Measurements from ENCODE around the gene SH3BP1. TPM values are rescaled to one million over a fixed set of nuclear protein-coding genes. Genes with fewer than 3 reads are reported as not detected.

The SH3BP1 gene
- total and polyA plus RNA-seq, 2 donors (not counting 1 experiment from before 2014, with no cell fraction given), result 2.9 to 3.1 TPM

DNA sequence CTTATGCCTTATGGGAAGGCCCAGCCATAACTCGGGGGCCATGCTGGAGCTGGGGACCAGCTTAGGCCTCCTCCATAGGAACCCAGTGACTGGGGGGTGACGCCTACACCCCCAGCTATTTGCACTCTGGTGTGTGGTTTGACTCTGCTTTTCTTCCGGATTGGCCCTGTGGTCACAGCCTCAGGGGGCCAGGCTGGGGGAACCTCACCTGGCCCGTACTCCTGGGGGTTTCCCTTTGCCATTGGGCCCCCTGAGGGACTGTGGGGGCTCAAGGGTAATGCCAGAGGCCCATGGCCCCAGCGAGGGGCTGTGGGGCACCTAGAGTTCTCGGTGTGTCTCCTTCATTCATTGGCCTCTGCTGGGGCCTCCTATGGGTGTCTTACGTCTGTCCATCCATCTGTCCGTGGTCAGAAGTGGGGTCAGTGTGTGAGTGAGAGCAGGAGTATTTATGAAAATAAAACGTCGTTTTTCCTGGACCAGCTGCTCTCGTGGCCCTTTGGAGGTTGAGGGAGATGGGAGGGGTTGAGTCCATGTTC, 6.3 kb upstream of the SH3BP1 start:
- H3K4me2 ChIP-seq (ENCODE audit: extremely low read depth, insufficient read depth, low read length), result peak overlapping the region; percentile 38
- no peaks in the 10 kb centered on the region for H3K9me3 ChIP-seq (ENCODE audit: control insufficient read depth, insufficient read depth, low read depth, low read length)
- no peak overlapping the region for H2AFZ ChIP-seq (ENCODE audit: low read length)
- H3K27me3 ChIP-seq (ENCODE audit: control insufficient read depth, insufficient read depth, low read length), result no peaks in the 10 kb centered on the region
- TF ChIP-seq EZH2 (IDR thresholded peaks at IDR 0.05; ENCODE audit: low read length, missing control alignments) (no peak), CTCF (conservative IDR thresholded peaks at IDR 0.05 in 1 of 2, IDR thresholded peaks at IDR 0.05 in 1 of 2; ENCODE audit: low read depth in 1 of 2, low read length in 2 of 2) (no peak)
- H3K79me2 ChIP-seq (ENCODE audit: control insufficient read depth, insufficient read depth, low read length), result no peaks in the 10 kb centered on the region
- H3K36me3 ChIP-seq (ENCODE audit: control insufficient read depth, insufficient read depth, low read length), result peaks cover 6% of the 10 kb centered on the region
- no peak overlapping the region for H3K4me3 ChIP-seq (replicated peaks in 1 of 4; ENCODE audit: control extremely low read depth in 1 of 4, insufficient read depth in 1 of 4, low read depth in 3 of 4, low read length in 4 of 4)
- no peak for DNase-seq (ENCODE audit: low read depth in 2 of 2)
- H3K4me1 ChIP-seq (ENCODE audit: control insufficient read depth, extremely low read depth, insufficient read depth, low read length), result peaks cover 30% of the 10 kb centered on the region
- H4K20me1 ChIP-seq (ENCODE audit: control insufficient read depth, extremely low read depth, insufficient read depth, low read length), result no peaks in the 10 kb centered on the region
- peak overlapping the region; percentile 42 for H3K27ac ChIP-seq (ENCODE audit: insufficient read depth, low read length)
- H3K9ac ChIP-seq (ENCODE audit: insufficient read depth, low read length), result no peak overlapping the region

DNA sequence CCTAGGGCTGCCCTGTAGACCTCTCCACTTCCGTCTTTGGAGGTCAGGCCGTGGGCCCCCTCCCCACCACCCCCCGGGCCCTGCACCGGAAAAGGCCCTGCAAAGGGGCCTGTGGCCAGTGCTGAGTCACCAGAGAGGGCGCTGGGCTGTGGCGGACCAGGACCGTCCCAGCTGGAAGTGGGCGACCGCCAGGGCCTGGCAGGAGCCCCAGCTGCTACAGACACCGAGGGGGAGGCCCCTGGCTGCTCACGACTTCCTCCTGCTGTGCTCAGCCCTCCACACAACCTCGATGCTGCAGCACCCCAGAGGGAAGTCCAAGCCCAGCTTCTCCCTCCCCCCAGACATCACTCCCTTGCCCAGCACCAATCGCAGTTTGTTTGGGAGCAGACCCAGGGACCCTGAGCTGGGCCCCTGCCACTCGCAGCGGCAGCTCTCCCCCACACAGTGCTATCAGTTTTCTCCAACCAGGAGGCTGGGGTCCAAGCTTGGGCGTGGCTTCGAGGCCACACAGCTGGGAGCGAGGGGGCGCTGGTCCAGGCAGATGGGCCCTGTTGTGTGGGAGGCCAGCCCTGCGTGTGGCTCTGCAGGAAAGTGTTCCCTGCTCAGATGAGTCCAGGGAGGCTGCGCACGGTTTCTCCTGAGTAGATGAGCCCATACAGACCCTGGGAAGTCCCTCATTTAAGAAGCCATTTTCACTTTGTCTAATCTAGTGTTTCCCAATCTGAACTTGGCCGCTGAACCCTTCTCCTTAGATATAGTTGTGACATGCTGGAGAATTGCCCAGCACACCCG, 5.6 kb upstream of the SH3BP1 start:
- TF ChIP-seq EZH2 (IDR thresholded peaks at IDR 0.05; ENCODE audit: low read length, missing control alignments) (no peak), CTCF (conservative IDR thresholded peaks at IDR 0.05 in 1 of 2, IDR thresholded peaks at IDR 0.05 in 1 of 2; ENCODE audit: low read depth in 1 of 2, low read length in 2 of 2) (peak in 1 of 2 donors; percentile 20)
- peak overlapping the region; percentile 61 for H3K4me2 ChIP-seq (ENCODE audit: extremely low read depth, insufficient read depth, low read length)
- peak overlapping the region; percentile 27 for H3K9ac ChIP-seq (ENCODE audit: insufficient read depth, low read length)
- no peaks in the 10 kb centered on the region for H4K20me1 ChIP-seq (ENCODE audit: control insufficient read depth, extremely low read depth, insufficient read depth, low read length)
- H3K79me2 ChIP-seq (ENCODE audit: control insufficient read depth, insufficient read depth, low read length), result no peaks in the 10 kb centered on the region
- H2AFZ ChIP-seq (ENCODE audit: low read length), result no peak overlapping the region
- H3K4me3 ChIP-seq (replicated peaks in 1 of 4; ENCODE audit: control extremely low read depth in 1 of 4, insufficient read depth in 1 of 4, low read depth in 3 of 4, low read length in 4 of 4), result peak overlapping the region in 2 of 4 experiments; percentile 20 to 27
- H3K9me3 ChIP-seq (ENCODE audit: control insufficient read depth, insufficient read depth, low read depth, low read length), result no peaks in the 10 kb centered on the region
- peak overlapping the region; percentile 42 for H3K27ac ChIP-seq (ENCODE audit: insufficient read depth, low read length)
- peaks cover 6% of the 10 kb centered on the region for H3K36me3 ChIP-seq (ENCODE audit: control insufficient read depth, insufficient read depth, low read length)
- no peaks in the 10 kb centered on the region for H3K27me3 ChIP-seq (ENCODE audit: control insufficient read depth, insufficient read depth, low read length)
- peak; percentile 88 to 92 for DNase-seq (ENCODE audit: low read depth in 2 of 2)
- peaks cover 32% of the 10 kb centered on the region for H3K4me1 ChIP-seq (ENCODE audit: control insufficient read depth, extremely low read depth, insufficient read depth, low read length)

DNA sequence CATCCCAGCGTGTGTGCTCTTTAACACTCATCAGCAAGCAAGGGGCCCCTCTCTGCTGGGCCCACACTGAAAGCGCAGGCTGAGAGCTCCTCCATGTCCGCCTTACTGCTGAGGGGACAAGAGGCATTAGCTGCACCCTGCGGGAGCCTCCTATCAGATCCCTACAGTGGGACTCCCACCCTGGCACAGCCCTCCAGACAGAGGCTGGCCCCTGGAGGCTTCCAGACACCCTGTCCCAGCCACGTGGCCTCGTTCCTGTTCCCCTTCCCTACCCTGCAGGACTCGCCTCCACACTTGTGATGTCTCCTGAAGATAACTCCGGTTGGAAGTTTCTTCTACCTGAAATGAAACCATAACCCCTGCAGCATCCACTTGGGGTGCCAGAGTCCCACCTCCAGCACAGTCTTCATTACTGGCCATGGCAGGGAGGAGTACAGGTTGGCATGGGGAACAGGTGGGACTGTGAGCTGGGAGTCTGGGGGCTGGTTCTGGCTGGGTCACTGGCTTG, 5.0 kb upstream of the SH3BP1 start:
- H3K9ac ChIP-seq (ENCODE audit: insufficient read depth, low read length), result no peak overlapping the region
- no peaks in the 10 kb centered on the region for H4K20me1 ChIP-seq (ENCODE audit: control insufficient read depth, extremely low read depth, insufficient read depth, low read length)
- peaks cover 36% of the 10 kb centered on the region for H3K4me1 ChIP-seq (ENCODE audit: control insufficient read depth, extremely low read depth, insufficient read depth, low read length)
- H3K36me3 ChIP-seq (ENCODE audit: control insufficient read depth, insufficient read depth, low read length), result peaks cover 6% of the 10 kb centered on the region
- TF ChIP-seq CTCF (conservative IDR thresholded peaks at IDR 0.05 in 1 of 2, IDR thresholded peaks at IDR 0.05 in 1 of 2; ENCODE audit: low read depth in 1 of 2, low read length in 2 of 2) (peak in 1 of 2 donors; percentile 20), EZH2 (IDR thresholded peaks at IDR 0.05; ENCODE audit: low read length, missing control alignments) (no peak)
- no peak for DNase-seq (ENCODE audit: low read depth in 2 of 2)
- H2AFZ ChIP-seq (ENCODE audit: low read length), result no peak overlapping the region
- H3K9me3 ChIP-seq (ENCODE audit: control insufficient read depth, insufficient read depth, low read depth, low read length), result no peaks in the 10 kb centered on the region
- H3K4me3 ChIP-seq (replicated peaks in 1 of 4; ENCODE audit: control extremely low read depth in 1 of 4, insufficient read depth in 1 of 4, low read depth in 3 of 4, low read length in 4 of 4), result peak overlapping the region in 2 of 4 experiments; percentile 20 to 27
- H3K4me2 ChIP-seq (ENCODE audit: extremely low read depth, insufficient read depth, low read length), result peak overlapping the region; percentile 61
- H3K79me2 ChIP-seq (ENCODE audit: control insufficient read depth, insufficient read depth, low read length), result no peaks in the 10 kb centered on the region
- no peaks in the 10 kb centered on the region for H3K27me3 ChIP-seq (ENCODE audit: control insufficient read depth, insufficient read depth, low read length)
- peak overlapping the region; percentile 42 for H3K27ac ChIP-seq (ENCODE audit: insufficient read depth, low read length)
